Stimulated activated memory B cell treated with anti-CD40 and anti-IgM and Interleukin-4, amounts not matched to agents 10 μg/mL and 1 μg/mL and 100 μg/mL, for 72 hours (primary cell): ENCODE measurements around the gene ALDH3A1.

Experiments
- ATAC-seq: fragments of 150-1000 bp; cut with Tn5 transposase; 2 replicates; pipeline ENCODE4 v1.10.0; 2021
- H3K27ac Mint-ChIP-seq: one replicate; pipeline ENCODE4 v1.8.0; 2022; ENCODE audit warnings: mild to moderate bottlenecking, mixed read lengths
- H3K27me3 Mint-ChIP-seq: one replicate; pipeline ENCODE4 v1.8.0; 2022; ENCODE audit warnings: mixed read lengths
- H3K36me3 Mint-ChIP-seq: one replicate; pipeline ENCODE4 v1.8.0; 2022; ENCODE audit warnings: mixed read lengths
- H3K4me1 Mint-ChIP-seq: one replicate; pipeline ENCODE4 v1.8.0; 2022; ENCODE audit warnings: mixed read lengths
- H3K4me3 Mint-ChIP-seq: one replicate; pipeline ENCODE4 v1.8.0; 2022; ENCODE audit warnings: mild to moderate bottlenecking, moderate library complexity, mixed read lengths
- H3K9me3 Mint-ChIP-seq: one replicate; pipeline ENCODE4 v1.8.0; 2022; ENCODE audit warnings: mixed read lengths

The ALDH3A1 gene

DNA sequence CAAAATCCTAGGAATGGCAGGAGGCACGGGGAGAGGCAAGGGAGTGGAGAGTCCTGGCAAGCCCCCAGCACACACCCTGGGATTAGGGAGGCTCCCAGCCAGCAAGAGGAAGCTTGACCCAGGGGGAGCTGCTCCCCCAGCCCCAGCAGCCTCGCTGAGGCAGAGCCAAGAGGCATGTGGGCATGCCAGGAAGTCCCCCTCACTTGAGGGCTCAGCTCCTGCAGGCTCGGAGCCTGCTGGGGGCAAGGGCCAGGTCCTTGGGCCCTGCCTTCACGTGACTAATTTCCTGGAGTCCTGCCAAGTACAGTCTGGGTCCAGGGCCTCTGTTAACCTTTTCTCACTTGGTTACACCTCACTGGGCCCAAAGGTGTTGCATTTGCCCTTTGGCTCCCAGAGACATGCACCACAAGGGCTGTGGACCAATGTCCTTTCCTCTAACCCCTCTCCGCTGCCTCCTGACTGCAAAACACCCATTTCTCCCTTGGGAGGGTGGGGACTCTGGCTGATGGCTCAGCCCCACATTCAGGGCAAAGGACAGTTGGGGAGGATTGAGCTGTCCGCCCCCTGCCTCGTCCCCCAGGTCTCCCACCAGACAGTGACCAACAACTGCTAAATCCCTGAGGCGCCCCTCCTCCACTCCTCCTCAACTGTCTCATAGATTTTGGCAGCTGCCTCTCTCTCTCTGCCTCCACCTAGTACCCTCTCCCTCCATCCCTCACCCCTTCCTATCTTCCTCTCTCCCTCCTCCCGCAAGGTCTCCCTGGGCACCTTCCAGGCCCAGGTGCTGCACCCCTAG lies 27.3 kb downstream of the ALDH3A1 start:
- Mint-ChIP-seq H3K27ac (no peak overlapping the region), H3K9me3 (no peaks in the 10 kb centered on the region), H3K4me3 (no peak overlapping the region), H3K4me1 (peaks cover 13% of the 10 kb centered on the region), H3K27me3 (peaks cover 9% of the 10 kb centered on the region), H3K36me3 (no peaks in the 10 kb centered on the region)
- ATAC-seq, result no peak

- H3K4me3 Mint-ChIP-seq, result no peak overlapping the region
- H3K4me1 Mint-ChIP-seq, result peaks cover 9% of the 10 kb centered on the region
- H3K9me3 Mint-ChIP-seq, result no peaks in the 10 kb centered on the region
- no peak overlapping the region for H3K27ac Mint-ChIP-seq
- H3K27me3 Mint-ChIP-seq, result peaks cover 9% of the 10 kb centered on the region
- no peaks in the 10 kb centered on the region for H3K36me3 Mint-ChIP-seq
- ATAC-seq, result no peak
These were observed 28.0 kb downstream of the ALDH3A1 start for GRCh38 chr17:19720210-19720475.

GRCh38 chr17:19719355-19720209 lies 28.5 kb downstream of the ALDH3A1 start:
- Mint-ChIP-seq H3K27ac (no peak overlapping the region), H3K4me3 (no peak overlapping the region), H3K36me3 (no peaks in the 10 kb centered on the region), H3K9me3 (no peaks in the 10 kb centered on the region), H3K4me1 (peaks cover 5% of the 10 kb centered on the region), H3K27me3 (peaks cover 9% of the 10 kb centered on the region)
- no peak for ATAC-seq

- Mint-ChIP-seq H3K4me3 (no peak overlapping the region), H3K4me1 (peaks cover 5% of the 10 kb centered on the region), H3K27ac (no peak overlapping the region), H3K9me3 (no peaks in the 10 kb centered on the region), H3K27me3 (peaks cover 9% of the 10 kb centered on the region), H3K36me3 (no peaks in the 10 kb centered on the region)
- ATAC-seq, result no peak
These were observed 29.3 kb downstream of the ALDH3A1 start for GRCh38 chr17:19718613-19719354.

DNA sequence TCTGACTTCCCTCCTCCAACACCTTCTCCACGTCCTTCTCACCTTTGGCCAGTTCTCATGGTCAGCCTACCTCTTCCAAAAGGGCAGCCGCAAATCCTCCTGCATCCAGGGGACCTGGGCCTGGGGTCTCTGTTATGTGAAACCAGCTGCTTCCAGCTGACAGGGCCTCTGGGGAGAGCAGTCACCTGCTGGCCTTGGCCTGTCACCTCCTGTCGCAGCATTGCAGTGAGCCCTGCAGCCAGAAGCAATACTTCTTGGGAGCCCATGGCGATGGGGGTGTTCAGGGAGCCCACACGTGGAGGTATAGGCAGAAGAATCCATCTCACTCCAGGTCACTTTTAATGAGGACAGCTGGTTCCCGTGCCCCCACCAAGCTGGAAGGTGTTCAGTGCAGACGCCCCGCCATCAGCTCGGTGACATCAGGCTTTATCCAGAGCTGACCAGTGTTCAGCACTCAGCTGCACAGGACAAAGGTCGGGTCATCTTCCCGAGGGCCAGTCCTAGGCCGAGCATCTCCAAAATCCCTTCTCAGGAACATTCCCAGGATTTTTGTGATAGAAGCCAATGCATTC lies 30.0 kb downstream of the ALDH3A1 start:
- no peak for ATAC-seq
- H3K36me3 Mint-ChIP-seq, result no peaks in the 10 kb centered on the region
- peaks cover 9% of the 10 kb centered on the region for H3K27me3 Mint-ChIP-seq
- no peak overlapping the region for H3K27ac Mint-ChIP-seq
- H3K9me3 Mint-ChIP-seq, result no peaks in the 10 kb centered on the region
- H3K4me3 Mint-ChIP-seq, result no peak overlapping the region
- H3K4me1 Mint-ChIP-seq, result peaks cover 5% of the 10 kb centered on the region

DNA sequence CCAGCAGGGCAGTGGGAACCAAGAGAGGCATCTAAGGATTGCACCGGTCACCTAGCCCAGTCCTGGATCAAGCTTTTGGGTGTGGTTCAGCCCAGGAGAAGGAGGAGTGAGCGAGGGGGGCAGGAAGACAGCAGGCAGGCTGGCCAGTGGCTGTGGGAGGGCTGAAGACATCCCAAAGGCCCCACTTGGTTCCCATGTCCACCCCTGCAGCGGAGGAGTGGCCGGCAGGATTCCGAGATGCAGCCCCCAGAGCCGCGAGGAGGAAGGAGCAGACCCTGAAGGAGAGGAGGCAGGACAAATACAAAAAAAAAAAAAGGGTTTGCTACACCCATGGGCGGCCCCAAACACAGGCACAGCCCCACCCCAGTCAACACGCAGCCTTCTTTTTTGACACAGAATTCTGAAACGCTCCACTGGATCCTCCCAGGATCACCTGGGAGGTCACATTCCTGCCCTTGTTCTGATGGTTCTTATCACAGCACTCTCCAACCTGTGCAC lies 30.6 kb downstream of the ALDH3A1 start:
- H3K36me3 Mint-ChIP-seq, result no peaks in the 10 kb centered on the region
- peaks cover 6% of the 10 kb centered on the region for H3K27me3 Mint-ChIP-seq
- no peaks in the 10 kb centered on the region for H3K9me3 Mint-ChIP-seq
- no peak for ATAC-seq
- no peak overlapping the region for H3K27ac Mint-ChIP-seq
- no peak overlapping the region for H3K4me3 Mint-ChIP-seq
- H3K4me1 Mint-ChIP-seq, result peaks cover 5% of the 10 kb centered on the region

DNA sequence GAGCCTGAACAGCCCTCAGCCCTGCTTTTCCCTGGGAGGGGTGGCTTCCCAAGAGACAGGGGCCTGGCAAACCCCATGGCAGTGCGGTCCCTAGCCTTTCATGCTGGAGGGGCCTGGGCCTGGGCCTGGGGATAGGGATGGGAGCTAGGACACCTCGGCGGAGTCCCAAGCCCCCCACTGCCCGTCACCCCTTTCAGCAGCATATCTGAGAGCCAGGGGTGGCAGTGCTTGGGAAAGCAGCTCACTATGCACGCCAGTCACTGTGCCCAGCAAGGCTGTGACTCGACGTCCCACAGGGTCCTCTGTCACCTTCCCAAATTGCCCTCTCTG lies 31.1 kb downstream of the ALDH3A1 start:
- peaks cover 5% of the 10 kb centered on the region for H3K4me1 Mint-ChIP-seq
- H3K4me3 Mint-ChIP-seq, result no peak overlapping the region
- H3K27me3 Mint-ChIP-seq, result peaks cover 1% of the 10 kb centered on the region
- H3K36me3 Mint-ChIP-seq, result no peaks in the 10 kb centered on the region
- ATAC-seq, result no peak
- H3K27ac Mint-ChIP-seq, result no peak overlapping the region
- H3K9me3 Mint-ChIP-seq, result no peaks in the 10 kb centered on the region

- Mint-ChIP-seq H3K9me3 (no peaks in the 10 kb centered on the region), H3K4me3 (no peak within 1 kb of the TSS), H3K36me3 (no peaks in the 10 kb centered on the region), H3K27ac (no peak within 1 kb of the TSS), H3K27me3 (no peaks in the 10 kb centered on the region), H3K4me1 (peaks cover 5% of the 10 kb centered on the region)
- ATAC-seq, result no peak
These were observed 31.7 kb downstream of the ALDH3A1 start, which contains the start of gene SLC47A2 for GRCh38 chr17:19716108-19717030. TSS of gene SLC47A2 (minus strand) at chr17:19716584. CDS start at chr17:19716555, 29 bp downstream.

DNA sequence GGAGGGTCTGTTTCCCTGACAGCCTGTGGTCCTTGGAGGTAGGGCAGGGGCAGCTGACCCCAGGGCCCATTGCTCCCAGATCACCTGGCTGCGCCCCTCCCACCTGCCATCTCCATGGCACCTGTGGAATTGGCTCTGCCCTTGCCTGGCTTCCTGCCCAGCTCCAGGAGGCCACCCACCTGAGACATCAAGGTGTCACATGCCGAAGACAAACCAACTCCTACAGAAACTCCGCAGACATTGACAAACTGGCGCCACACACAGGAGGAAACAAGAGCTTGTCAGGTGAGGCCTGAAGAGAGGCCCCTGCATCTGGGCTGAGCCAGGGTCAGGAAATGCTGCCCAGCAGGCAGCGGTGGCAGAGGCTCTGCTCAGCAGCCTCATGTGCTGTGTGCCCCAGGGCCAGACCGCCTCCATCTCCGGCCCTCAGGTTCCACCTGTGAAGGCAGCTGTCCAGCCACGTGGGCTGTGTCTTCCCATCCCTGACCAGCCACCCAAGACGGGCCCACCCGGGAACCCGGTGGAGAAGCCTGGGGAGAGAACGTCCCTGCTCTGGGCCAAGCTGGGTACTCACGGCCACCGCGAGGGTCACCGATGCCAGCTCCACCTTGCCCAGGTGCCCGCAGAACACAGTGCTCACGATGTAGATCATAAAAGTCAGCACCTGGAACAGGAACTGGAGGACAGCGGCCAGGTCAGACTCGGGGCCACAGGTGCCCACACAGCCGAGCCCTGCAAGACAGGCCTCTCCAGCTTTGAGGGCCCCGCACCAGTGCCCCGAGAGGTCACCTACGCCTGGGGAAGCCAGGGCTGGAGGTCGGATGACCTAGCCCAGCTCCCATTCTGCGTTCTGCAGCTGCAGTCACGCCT lies 33.3 kb downstream of the ALDH3A1 start:
- Mint-ChIP-seq H3K4me1 (no peaks in the 10 kb centered on the region), H3K36me3 (no peaks in the 10 kb centered on the region), H3K27me3 (no peaks in the 10 kb centered on the region), H3K9me3 (no peaks in the 10 kb centered on the region), H3K4me3 (no peak overlapping the region), H3K27ac (no peak overlapping the region)
- ATAC-seq, result no peak

GRCh38 chr17:19713901-19714361 lies 34.2 kb downstream of the ALDH3A1 start:
- Mint-ChIP-seq H3K36me3 (no peaks in the 10 kb centered on the region), H3K4me3 (no peak overlapping the region), H3K27ac (no peak overlapping the region), H3K4me1 (no peaks in the 10 kb centered on the region), H3K27me3 (no peaks in the 10 kb centered on the region), H3K9me3 (no peaks in the 10 kb centered on the region)
- no peak for ATAC-seq

DNA sequence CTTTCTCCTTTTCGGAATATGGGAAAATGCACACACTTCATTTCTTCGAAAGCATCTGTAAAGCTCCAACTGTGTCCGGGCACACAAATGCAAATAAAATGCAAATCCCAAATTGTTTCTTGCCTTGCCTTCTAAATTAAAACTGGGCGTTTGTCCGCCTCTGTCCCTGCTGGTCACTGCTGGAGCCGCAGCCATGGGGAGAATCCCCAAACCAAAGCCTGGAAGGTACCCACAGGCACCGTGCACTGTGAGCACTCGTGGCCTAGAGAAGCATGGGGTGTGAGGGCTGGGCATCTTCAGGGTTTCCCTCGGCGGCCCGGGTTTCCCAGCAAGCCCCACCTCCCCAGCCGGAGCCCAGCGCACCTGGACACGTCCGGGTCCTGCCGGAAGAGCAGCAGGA lies 34.6 kb downstream of the ALDH3A1 start:
- Mint-ChIP-seq H3K4me1 (no peaks in the 10 kb centered on the region), H3K27me3 (no peaks in the 10 kb centered on the region), H3K9me3 (no peaks in the 10 kb centered on the region), H3K36me3 (no peaks in the 10 kb centered on the region), H3K4me3 (no peak overlapping the region), H3K27ac (no peak overlapping the region)
- ATAC-seq, result no peak

DNA sequence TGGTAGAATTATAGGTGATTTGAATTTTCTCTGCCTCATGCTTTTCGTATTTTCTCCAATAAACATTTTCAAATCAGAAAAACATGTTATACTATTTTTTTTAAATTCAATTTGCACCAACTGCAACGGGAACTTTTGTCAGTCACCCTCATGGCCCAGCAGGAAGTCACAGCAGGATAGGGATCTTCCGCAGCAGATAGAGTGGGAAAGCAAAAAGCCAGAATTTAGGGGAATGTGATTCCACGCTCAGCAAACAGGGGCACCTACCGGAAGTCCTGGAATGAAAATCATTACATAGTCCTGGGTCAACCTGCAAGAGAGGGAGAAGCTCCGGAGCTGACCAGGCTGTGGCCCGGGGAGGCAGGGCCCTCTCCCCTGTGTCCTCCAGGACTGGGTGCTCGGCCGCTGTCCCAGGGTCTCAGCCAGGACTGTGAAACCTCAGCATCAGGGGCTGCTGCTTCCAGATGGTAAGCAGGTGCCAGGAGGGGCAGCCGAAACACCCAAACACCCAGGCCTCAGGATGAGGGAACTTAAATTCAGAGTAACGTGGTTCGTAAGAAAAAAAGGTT lies 35.6 kb downstream of the ALDH3A1 start:
- Mint-ChIP-seq H3K9me3 (no peaks in the 10 kb centered on the region), H3K4me3 (no peak overlapping the region), H3K27me3 (no peaks in the 10 kb centered on the region), H3K27ac (no peak overlapping the region), H3K36me3 (no peaks in the 10 kb centered on the region), H3K4me1 (no peaks in the 10 kb centered on the region)
- no peak for ATAC-seq

DNA sequence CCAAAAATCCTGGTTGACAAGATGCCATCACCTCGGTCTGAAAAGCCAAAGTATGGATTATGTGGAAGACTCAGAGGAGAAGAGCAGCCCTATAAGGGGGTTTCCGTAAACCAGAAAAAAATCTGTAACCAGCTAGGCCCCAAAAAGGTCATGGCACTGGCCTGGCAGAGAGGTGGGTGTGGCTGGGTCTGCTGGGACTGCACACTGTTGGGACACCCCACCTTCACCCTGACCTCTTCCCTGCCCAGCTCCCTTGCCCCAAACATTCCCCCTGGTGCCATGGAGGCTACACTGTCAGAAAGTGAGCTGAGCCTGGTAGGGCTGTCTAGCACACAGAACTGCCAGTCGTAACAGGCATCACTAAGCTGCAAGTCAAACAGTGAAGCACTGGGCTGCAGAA lies 38.3 kb downstream of the ALDH3A1 start:
- H3K36me3 Mint-ChIP-seq, result no peaks in the 10 kb centered on the region
- H3K27ac Mint-ChIP-seq, result no peak overlapping the region
- H3K9me3 Mint-ChIP-seq, result no peaks in the 10 kb centered on the region
- no peaks in the 10 kb centered on the region for H3K4me1 Mint-ChIP-seq
- no peak overlapping the region for H3K4me3 Mint-ChIP-seq
- ATAC-seq, result no peak
- H3K27me3 Mint-ChIP-seq, result no peaks in the 10 kb centered on the region
